ENCODE measurements around the gene FAM177A1.
A peak's percentile ranks its signal among the peaks of the same experiment; 100 is the strongest.
"Not testable (repeated sequence)": the region's sequence is repeated elsewhere in the genome, so short reads cannot be mapped to it uniquely, and the experiment has no call there.

Gene FAM177A1

DNA sequence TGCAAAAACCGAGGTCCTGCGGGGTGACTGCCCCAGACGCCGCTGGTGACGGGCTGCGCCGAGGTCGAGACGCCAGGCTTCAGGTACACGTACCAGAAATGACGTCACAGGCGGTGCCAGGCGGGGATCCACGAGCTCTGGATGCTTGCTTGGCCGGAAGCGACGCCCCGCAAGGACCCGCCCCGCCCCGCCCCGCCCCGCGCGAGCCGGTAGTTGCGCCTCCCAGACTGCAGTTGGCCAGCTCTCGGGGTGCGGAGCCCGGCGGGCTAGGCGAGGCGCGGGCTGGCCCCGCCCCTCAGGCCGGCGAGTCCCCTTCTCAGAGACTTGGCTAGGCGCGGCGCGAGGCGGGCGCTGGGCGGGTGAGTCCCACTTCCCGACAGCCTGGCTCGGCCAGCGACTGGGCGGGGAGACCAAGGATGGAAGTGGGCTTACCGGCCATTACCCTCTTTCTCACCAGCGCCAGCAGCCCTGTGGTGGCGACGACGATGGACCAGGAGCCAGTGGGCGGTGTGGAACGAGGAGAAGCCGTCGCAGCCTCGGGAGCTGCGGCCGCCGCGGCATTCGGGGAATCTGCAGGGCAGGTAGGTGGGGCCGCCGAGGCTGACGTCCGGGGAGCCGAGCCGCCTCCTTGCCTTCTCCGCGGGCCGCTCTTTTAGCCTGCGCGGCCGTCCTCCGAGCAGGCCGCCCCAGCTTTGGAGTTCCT is at the start of gene FAM177A1:
Gene FAM177A1, plus strand, starts transcription at position 225 of the 703 bp plus-strand sequence. Its CDS starts 192 bp downstream, at position 417.
- peak; percentile 98 for DNase-seq (ENCODE audit: low spot score)

DNA sequence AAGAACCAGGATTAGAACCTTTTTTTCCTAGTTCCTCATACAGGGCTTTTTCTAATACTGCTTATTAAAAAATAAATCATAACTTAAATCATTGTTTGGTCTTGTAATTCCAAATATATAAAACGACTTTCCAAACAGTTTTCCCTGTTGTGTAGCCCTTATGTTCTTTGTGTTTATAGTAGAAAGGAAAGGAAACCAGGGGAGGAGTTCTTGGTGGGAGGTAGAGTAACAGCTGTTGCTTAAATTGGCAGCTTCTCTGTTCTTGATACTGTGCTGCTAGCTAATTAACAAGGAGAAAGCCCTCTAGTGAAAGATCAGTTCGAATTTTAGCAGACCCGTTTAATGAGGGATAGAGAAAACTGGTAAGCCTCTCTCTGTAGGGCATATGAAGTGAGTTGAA is 48.3 kb upstream of the FAM177A1 start:
- no peak for DNase-seq (ENCODE audit: low spot score)

GRCh38 chr14:34999500-34999899 is 46.6 kb upstream of the FAM177A1 start:
- DNase-seq (ENCODE audit: low spot score): no peak

DNA sequence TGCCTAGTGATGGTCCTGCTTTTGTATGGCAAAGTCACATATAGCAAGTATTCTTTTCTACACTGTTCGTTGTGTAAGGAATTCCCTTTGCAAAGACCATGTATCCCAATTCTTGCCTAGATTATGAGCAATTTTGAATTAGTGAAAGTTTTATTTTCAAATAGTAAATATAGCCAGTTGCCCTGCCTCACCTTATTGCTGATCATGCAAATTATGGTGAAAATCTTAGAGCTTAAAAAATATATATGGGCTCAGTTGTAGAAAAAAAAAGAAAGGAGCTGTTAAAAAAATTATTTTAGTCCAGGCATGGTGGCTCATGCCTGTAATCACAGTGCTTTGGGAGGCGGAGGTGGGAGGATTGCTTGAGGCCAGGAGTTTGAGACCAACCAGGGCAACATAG is 44.5 kb upstream of the FAM177A1 start:
- no peak for DNase-seq (ENCODE audit: low spot score)

DNA sequence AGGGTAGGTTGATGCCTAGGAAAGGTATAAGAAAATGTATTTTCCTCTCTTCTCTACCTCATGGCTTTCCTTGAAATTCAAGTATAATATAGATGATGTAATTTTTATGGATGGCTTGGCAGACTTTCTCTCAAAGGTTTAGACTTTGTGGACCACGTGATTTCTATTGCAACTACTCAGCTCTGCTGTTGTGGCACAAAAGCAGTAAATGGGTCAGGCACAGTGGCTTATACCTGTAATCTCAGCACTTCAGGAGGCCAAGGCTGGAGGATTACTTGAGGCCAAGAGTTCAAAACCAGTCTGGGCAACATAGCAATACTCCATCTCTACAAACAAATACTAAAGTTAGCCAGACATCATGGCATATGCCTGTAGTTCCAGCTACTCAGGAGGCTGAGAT is 41.2 kb upstream of the FAM177A1 start:
- no peak for DNase-seq (ENCODE audit: low spot score)

- no peak for DNase-seq (ENCODE audit: low spot score)
These were observed 29.5 kb upstream of the FAM177A1 start for GRCh38 chr14:35016568-35016967.

- DNase-seq (ENCODE audit: low spot score): no peak
These were observed 25.4 kb upstream of the FAM177A1 start for GRCh38 chr14:35020713-35021112.

DNA sequence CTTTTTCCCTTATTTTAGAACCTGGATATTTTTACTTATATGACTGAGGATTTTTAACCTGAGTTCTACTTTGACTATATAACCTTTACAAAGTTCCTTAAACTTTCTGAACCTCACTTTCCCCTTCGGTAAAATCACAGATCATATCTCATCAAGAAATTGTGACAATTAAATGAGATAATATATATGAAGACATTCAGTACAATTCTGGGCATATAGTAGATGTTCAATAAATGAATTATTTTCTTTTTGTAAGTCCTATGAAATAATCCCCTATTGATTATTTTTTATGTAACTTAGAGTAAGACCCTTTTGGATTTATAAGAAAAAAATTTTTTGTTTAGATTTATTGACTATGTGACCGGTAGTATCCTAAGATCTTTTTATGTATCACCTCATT is 17.6 kb upstream of the FAM177A1 start:
- no peak for DNase-seq (ENCODE audit: low spot score)

DNA sequence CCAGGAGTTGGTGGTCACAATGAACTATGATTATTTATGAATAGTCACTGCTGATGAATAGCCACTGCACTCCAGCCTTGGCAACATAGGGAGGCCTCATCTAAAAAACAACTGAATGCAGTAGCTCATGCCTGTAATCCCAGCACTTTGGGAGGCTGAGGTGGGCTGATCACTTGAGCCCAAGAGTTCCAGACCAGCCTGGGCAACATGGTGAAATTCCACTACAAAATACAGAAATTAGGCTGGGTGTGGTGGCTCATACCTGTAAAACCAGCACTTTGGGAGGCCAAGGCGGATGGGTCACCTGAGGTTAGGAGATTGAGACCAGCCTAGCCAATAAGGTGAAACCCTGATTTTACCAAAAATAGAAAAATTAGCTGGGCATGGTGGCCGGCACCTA is 13.5 kb upstream of the FAM177A1 start:
- DNase-seq (ENCODE audit: low spot score): no peak

- DNase-seq (ENCODE audit: low spot score): no peak
These were observed 11.6 kb upstream of the FAM177A1 start for GRCh38 chr14:35034440-35034833.

GRCh38 chr14:35034944-35035554 is 11.0 kb upstream of the FAM177A1 start:
- not testable (repeated sequence) for DNase-seq (ENCODE audit: low spot score)

DNA sequence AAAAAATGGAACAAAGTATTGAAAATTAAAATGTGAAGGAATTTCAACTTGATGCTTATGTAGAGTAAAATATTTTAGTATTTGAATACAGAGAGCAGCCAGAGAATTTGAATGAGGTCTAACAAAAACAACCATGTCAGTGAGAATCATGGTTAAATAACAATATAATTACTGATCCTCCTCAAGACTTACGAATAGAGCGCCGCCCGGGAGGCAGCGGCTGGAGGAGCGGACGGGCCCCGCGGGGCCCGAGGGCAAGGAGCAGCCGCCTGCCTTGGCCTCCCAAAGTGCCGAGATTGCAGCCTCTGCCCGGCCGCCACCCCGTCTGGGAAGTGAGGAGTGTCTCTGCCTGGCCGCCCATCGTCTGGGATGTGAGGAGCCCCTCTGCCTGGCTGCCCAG is 7.8 kb upstream of the FAM177A1 start:
- not testable (repeated sequence) for DNase-seq (ENCODE audit: low spot score)

DNA sequence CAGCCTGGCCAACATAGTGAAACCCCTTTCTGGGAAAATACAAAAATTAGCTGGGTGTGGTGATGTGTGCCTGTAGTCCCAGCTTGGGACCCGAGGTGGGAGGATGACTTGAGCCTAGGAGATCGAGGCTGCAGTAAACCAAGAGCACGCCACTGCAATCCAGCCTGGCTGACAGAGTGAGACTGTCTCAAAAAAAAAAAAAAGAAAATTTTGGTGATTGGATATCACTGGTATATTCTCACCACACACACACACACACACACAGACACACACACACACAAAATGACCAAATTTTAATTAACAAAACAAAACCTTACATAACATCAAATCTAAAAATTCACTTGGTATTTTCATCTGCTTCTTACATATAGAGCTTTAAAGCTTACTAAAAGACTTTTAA is 3.4 kb upstream of the FAM177A1 start:
- no peak for DNase-seq (ENCODE audit: low spot score)

DNA sequence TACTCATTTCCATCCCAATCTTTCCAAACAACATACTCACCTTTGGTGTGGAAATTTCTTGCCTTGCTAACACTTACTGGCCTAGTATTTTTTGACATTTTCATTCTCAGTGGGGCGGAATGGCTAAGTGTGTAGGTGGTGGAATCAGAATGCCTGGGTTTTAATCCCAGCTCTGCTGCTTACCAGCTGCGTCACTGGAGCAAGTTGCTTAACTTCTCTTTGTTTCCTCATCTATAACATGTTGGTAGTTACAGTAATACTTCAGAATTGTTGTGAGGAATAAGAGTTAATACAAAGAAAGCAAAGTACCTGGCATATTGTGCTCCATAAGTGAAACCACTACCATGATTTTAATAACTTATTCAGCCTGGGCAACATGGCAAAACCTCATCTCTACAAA is 3.0 kb upstream of the FAM177A1 start:
- no peak for DNase-seq (ENCODE audit: low spot score)

GRCh38 chr14:35044939-35045797 is 904 bp upstream of the FAM177A1 start:
- no peak for DNase-seq (ENCODE audit: low spot score)

DNA sequence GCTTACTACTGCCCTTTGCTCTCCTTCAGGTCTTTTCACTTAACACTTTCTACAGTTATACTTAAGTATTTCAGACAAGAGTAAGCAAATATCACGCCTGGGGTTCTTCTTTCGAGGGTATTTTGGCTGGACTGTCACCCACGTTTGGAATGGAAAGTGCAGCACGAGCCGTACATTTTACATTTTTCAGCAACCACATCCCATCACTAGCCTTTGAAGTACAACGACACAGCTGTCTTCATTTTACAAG is 349 bp upstream of the FAM177A1 start:
- DNase-seq (ENCODE audit: low spot score): no peak

- no peak for DNase-seq (ENCODE audit: low spot score)
These were observed 872 bp downstream of the FAM177A1 start for GRCh38 chr14:35046751-35047536.

DNA sequence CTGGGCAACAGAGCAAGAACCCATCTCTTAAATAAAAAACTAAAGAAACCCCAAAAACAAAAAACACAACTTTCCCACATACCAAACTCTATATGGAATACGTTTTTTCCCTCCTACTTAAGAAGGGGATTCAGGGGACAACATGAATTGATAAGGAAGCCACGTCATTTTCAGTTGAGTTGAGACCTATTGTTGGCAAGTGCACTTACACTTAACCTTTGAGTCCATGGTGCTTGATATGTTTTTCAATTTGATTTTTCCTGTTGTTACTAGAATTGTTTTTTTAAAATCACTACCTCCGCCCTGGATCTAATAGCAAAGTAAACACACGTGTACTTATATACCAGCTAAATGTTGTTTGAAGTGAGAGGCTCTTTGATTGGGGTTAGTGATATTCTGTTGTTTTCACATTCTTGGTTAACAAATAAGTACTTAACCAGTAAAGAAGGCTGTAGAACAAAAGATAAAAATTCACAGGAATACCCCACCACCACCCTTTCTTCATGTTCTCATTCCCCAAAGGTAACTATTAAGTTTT is 2.0 kb downstream of the FAM177A1 start:
- DNase-seq (ENCODE audit: low spot score): no peak

DNA sequence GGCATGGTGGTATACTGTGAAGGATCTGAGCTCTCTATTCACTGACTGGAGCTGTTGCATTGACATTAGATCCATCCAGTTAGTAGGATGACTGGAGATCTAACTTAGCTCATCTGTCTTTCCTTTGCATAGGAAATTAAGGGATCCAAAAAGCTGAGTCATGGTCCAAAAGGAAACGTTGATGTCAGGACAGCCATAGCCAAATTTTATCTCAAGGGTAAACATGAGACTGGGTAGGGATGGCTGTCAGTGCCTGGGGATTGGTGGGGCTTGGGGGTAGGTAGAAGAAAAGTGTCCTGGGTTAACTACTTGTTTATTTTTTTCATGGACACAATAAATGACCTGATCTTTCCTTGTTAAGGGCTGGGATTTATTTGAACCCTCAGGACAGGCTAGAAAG is 4.6 kb downstream of the FAM177A1 start:
- no peak for DNase-seq (ENCODE audit: low spot score)

DNA sequence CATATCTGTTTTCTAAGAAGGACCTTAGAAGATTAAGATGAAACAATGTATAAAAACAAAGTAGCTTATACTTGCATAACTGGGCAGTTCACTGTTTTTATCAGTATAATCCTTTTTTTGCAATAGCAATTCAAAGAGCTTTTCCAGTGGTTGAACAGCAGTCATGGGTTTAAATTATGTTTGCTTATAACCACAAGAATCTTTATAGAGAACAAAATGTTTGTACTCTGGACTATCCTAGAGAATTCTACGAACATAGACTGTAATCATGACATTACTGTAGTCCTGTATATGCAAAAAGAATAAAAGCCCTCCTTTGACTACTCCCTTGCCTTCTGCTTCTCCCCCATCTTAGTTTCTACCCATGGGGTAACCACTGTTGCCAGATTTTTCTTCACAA is 5.7 kb downstream of the FAM177A1 start:
- no peak for DNase-seq (ENCODE audit: low spot score)

- no peak for DNase-seq (ENCODE audit: low spot score)
These were observed 6.6 kb downstream of the FAM177A1 start for GRCh38 chr14:35052637-35053036.

DNA sequence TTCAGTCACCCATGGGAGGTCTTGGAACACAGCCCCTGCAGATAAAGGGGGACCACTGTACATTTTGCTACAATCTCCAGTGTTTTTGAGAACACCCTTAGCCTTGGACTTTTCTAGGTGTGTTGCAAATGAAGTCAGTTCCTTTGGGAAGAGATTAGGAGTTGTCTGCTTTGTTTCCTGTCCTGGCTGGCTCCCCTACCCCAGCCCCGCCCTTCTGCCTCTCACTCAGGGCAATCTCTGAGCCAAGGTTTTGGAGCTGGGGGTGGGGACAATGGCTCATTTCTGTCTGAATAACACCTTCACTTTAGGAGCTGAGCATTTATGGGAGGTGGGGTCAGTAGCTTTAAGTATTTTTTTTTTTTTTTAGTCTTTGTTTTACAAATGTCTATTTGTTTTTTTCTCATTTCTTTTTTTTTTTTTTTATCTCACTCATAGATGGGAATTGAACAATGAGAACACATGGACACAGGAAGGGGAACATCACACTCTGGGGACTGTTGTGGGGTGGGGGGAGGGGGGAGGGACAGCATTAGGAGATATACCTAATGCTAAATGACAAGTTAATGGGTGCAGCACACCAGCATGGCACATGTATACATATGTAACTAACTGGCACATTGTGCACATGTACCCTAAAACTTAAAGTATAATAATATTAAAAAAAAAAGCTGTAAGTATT is 15.2 kb downstream of the FAM177A1 start:
- not testable (repeated sequence) for DNase-seq (ENCODE audit: low spot score)
